Liver (tissue), 9 donors: Measurements from ENCODE around the gene SLC2A4RG. TPM values are rescaled to one million over a fixed set of nuclear protein-coding genes. Genes with fewer than 3 reads are reported as not detected.

Source experiments
- DNase-seq: peaks from one replicate; pipeline ENCODE4 v3.0.0-alpha.2; 2017; ENCODE audit warnings: low spot score
- H3K27ac ChIP-seq, 2 donors: one replicate each; pipeline ENCODE4 v1.7.0; 2013; ENCODE audit warnings: inconsistent platforms in 2 of 2, low read length in 2 of 2, control low read depth in 1 of 2, low read depth in 1 of 2, mild to moderate bottlenecking in 1 of 2
- H3K27me3 ChIP-seq, 4 donors: one replicate each; pipeline versions ENCODE4 v1.6.1 to v1.7.0; 2013; ENCODE audit warnings: low read length in 3 of 4, inconsistent platforms in 1 of 4, mild to moderate bottlenecking in 1 of 4, moderate library complexity in 1 of 4; ENCODE audit not compliant: control insufficient read depth in 4 of 4, insufficient read depth in 4 of 4
- H3K36me3 ChIP-seq, 4 donors: one replicate each; pipeline versions ENCODE4 v1.6.1 to v1.7.0; 2013; ENCODE audit warnings: low read length in 3 of 4, mild to moderate bottlenecking in 3 of 4, low read depth in 1 of 4, moderate library complexity in 1 of 4; ENCODE audit not compliant: control insufficient read depth in 4 of 4, insufficient read depth in 3 of 4
- H3K4me1 ChIP-seq, 4 donors: one replicate each; pipeline versions ENCODE4 v1.6.1 to v1.7.0; 2013; ENCODE audit warnings: low read length in 3 of 4, mild to moderate bottlenecking in 3 of 4, moderate library complexity in 1 of 4; ENCODE audit not compliant: control insufficient read depth in 4 of 4, insufficient read depth in 4 of 4
- H3K4me3 ChIP-seq, 3 donors: one replicate each; pipeline versions ENCODE4 v1.6.1 to v1.7.0; 2013; ENCODE audit warnings: low read length in 3 of 3, control low read depth in 1 of 3, low read depth in 1 of 3, mild to moderate bottlenecking in 1 of 3
- H3K9ac ChIP-seq, 2 donors: one replicate each; pipeline ENCODE4 v1.7.0; 2013; ENCODE audit warnings: low read length in 2 of 2, mild to moderate bottlenecking in 2 of 2, moderate library complexity in 2 of 2, control low read depth in 1 of 2, low read depth in 1 of 2
- H3K9me3 ChIP-seq, 4 donors: one replicate each; pipeline versions ENCODE4 v1.6.1 to v1.7.0; 2013; ENCODE audit warnings: low read length in 3 of 4; ENCODE audit not compliant: control insufficient read depth in 4 of 4
- ATF3 ChIP-seq: IDR thresholded peaks from 2 replicates; pipeline ENCODE4 v1.6.1; 2016; ENCODE audit warnings: antibody characterized with exemption
- CTCF ChIP-seq: fragments of 150-350 bp; IDR thresholded peaks from 2 replicates; pipeline ENCODE4 v1.5.1; 2017; ENCODE audit warnings: improper control_type of control experiment, low read depth, low read length; ENCODE audit not compliant: missing input control
- EGR1 ChIP-seq, 2 donors: IDR thresholded peaks; 2 replicates each; pipeline ENCODE4 v1.6.1; 2016 to 2018; ENCODE audit warnings: antibody characterized with exemption in 2 of 2, low read depth in 2 of 2
- FOXA1 ChIP-seq: IDR thresholded peaks from 2 replicates; pipeline ENCODE4 v1.6.1; 2016; ENCODE audit warnings: antibody characterized with exemption
- FOXA2 ChIP-seq: IDR thresholded peaks from 2 replicates; pipeline ENCODE4 v1.6.1; 2016; ENCODE audit warnings: antibody characterized with exemption
- GABPA ChIP-seq, 2 donors: IDR thresholded peaks in 1 of 2; conservative IDR thresholded peaks in 1 of 2; 2 replicates each; pipeline ENCODE4 v1.6.1; 2016; ENCODE audit warnings: antibody characterized with exemption in 2 of 2, mild to moderate bottlenecking in 1 of 2, moderate library complexity in 1 of 2
- HNF4A ChIP-seq, 2 donors: conservative IDR thresholded peaks; 2 replicates each; pipeline ENCODE4 v1.6.1; 2016; ENCODE audit warnings: antibody characterized with exemption in 2 of 2, mild to moderate bottlenecking in 2 of 2
- HNF4G ChIP-seq: IDR thresholded peaks from 2 replicates; pipeline ENCODE4 v1.6.1; 2016; ENCODE audit warnings: antibody characterized with exemption
- JUND ChIP-seq, 2 donors: IDR thresholded peaks; 2 replicates each; pipeline ENCODE4 v1.6.1; 2016; ENCODE audit warnings: antibody characterized with exemption in 2 of 2
- NR2F2 ChIP-seq: IDR thresholded peaks from 2 replicates; pipeline ENCODE4 v1.6.1; 2016; ENCODE audit warnings: antibody characterized with exemption
- RAD21 ChIP-seq, 2 donors: IDR thresholded peaks; 2 replicates each; pipeline ENCODE4 v1.6.1; 2016; ENCODE audit warnings: antibody characterized with exemption in 2 of 2, mild to moderate bottlenecking in 2 of 2
- RXRA ChIP-seq, 2 donors: IDR thresholded peaks; 2 replicates each; pipeline ENCODE4 v1.6.1; 2017 to 2018; ENCODE audit warnings: antibody characterized with exemption in 2 of 2, mild to moderate bottlenecking in 1 of 2
- SP1 ChIP-seq: IDR thresholded peaks from 2 replicates; pipeline ENCODE4 v1.6.1; 2018; ENCODE audit warnings: antibody characterized with exemption, mild to moderate bottlenecking
- TAF1 ChIP-seq: conservative IDR thresholded peaks from 2 replicates; pipeline ENCODE4 v1.6.1; 2016; ENCODE audit warnings: antibody characterized with exemption, mild to moderate bottlenecking
- YY1 ChIP-seq: IDR thresholded peaks from 2 replicates; pipeline ENCODE4 v1.6.1; 2016; ENCODE audit warnings: antibody characterized with exemption, mild to moderate bottlenecking
- ZBTB33 ChIP-seq: IDR thresholded peaks from 2 replicates; pipeline ENCODE4 v1.6.1; 2016; ENCODE audit warnings: antibody characterized with exemption
- WGBS: extraction: QIAGEN DNeasy Blood & Tissue Kit; methylation state at CpG from one replicate; pipeline ENCODE4 v1.1.7; 2013; 5-methylcytosine and 5-hydroxymethylcytosine counted together
- polyA plus RNA-seq, 2 donors: library from polyadenylated mRNA; stranded (reverse) in 1 of 2; unstranded in 1 of 2; fragments of 200-250 nt in 1 of 2; fragments of >200 nt in 1 of 2; fragmentation: Nextera tagmentation in 1 of 2; extraction: Ambion mirVana in 1 of 2; gene quantifications; one replicate each; pipeline versions ENCODE4 v1.2.1 to v1.2.3, GENCODE V29; 2013 to 2015
- total RNA-seq, 2 donors: library from RNA; depleted of rRNA; stranded (reverse); fragments of >200 nt; gene quantifications; one replicate each; pipeline ENCODE4 v1.2.3, GENCODE V29; 2014
- TF ChIP-seq, protein P1 (sequence below): IDR thresholded peaks from 2 replicates; pipeline ENCODE4 v1.6.1; 2016; ENCODE audit warnings: antibody characterized with exemption
- TF ChIP-seq, protein P2 (sequence below): IDR thresholded peaks from 2 replicates; pipeline ENCODE4 v1.6.1; 2016; ENCODE audit warnings: antibody characterized with exemption, mild to moderate bottlenecking
- donor health status: healthy.
- donor health status: healthy.
- donor health status: healthy.
- donor health status: healthy.
- donor health status: healthy.

Gene SLC2A4RG
- total and polyA plus RNA-seq, 4 donors = 22.2 to 39.7 (median 29.4) TPM

- Histone ChIP-seq H3K27ac (no peak overlapping the region), H3K9me3 (no peaks in the 10 kb centered on the region), H3K9ac (no peak overlapping the region), H3K36me3 (no peaks in the 10 kb centered on the region), H3K27me3 (no peaks in the 10 kb centered on the region), H3K4me3 (no peak overlapping the region), H3K4me1 (no peaks in the 10 kb centered on the region)
- WGBS = 91% methylated on average over 16 of the region's 16 CpGs
- DNase-seq = no peak
- no peak for TF ChIP-seq NR2F2
- TF ChIP-seq HNF4A (conservative IDR thresholded peaks at IDR 0.05) = no peak
- TF ChIP-seq, protein P1, sequence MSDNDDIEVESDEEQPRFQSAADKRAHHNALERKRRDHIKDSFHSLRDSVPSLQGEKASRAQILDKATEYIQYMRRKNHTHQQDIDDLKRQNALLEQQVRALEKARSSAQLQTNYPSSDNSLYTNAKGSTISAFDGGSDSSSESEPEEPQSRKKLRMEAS = no peak
- TF ChIP-seq, protein P2, sequence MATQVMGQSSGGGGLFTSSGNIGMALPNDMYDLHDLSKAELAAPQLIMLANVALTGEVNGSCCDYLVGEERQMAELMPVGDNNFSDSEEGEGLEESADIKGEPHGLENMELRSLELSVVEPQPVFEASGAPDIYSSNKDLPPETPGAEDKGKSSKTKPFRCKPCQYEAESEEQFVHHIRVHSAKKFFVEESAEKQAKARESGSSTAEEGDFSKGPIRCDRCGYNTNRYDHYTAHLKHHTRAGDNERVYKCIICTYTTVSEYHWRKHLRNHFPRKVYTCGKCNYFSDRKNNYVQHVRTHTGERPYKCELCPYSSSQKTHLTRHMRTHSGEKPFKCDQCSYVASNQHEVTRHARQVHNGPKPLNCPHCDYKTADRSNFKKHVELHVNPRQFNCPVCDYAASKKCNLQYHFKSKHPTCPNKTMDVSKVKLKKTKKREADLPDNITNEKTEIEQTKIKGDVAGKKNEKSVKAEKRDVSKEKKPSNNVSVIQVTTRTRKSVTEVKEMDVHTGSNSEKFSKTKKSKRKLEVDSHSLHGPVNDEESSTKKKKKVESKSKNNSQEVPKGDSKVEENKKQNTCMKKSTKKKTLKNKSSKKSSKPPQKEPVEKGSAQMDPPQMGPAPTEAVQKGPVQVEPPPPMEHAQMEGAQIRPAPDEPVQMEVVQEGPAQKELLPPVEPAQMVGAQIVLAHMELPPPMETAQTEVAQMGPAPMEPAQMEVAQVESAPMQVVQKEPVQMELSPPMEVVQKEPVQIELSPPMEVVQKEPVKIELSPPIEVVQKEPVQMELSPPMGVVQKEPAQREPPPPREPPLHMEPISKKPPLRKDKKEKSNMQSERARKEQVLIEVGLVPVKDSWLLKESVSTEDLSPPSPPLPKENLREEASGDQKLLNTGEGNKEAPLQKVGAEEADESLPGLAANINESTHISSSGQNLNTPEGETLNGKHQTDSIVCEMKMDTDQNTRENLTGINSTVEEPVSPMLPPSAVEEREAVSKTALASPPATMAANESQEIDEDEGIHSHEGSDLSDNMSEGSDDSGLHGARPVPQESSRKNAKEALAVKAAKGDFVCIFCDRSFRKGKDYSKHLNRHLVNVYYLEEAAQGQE = no peak
- TF ChIP-seq ATF3 = no peak
- no peak for TF ChIP-seq YY1
- TF ChIP-seq RXRA (IDR thresholded peaks at IDR 0.05) = no peak
- TF ChIP-seq ZBTB33 = no peak
- TF ChIP-seq SP1 = no peak
These were observed 10.3 kb downstream of the SLC2A4RG start for GRCh38 chr20:63749597-63750508.

GRCh38 chr20:63750807-63751470 is 11.4 kb downstream of the SLC2A4RG start:
- no peaks in the 10 kb centered on the region for H3K4me1 ChIP-seq
- no peaks in the 10 kb centered on the region for H3K36me3 ChIP-seq
- no peaks in the 10 kb centered on the region for H3K9me3 ChIP-seq
- H3K27me3 ChIP-seq = no peaks in the 10 kb centered on the region
- H3K27ac ChIP-seq = peak overlapping the region in 1 of 2 donors; percentile 20
- DNase-seq = no peak
- H3K4me3 ChIP-seq = no peak overlapping the region
- WGBS = 77% methylated on average over 26 of the region's 26 CpGs
- H3K9ac ChIP-seq = no peak overlapping the region
- no peak for TF ChIP-seq HNF4G
- TF ChIP-seq TAF1 = no peak
- no peak for TF ChIP-seq FOXA2
- no peak for TF ChIP-seq JUND (IDR thresholded peaks at IDR 0.05)
- TF ChIP-seq RXRA (IDR thresholded peaks at IDR 0.05) = no peak
- TF ChIP-seq GABPA (IDR thresholded peaks at IDR 0.05 in 1 of 2, conservative IDR thresholded peaks at IDR 0.05 in 1 of 2) = no peak
- TF ChIP-seq YY1 = no peak
- no peak for TF ChIP-seq NR2F2
- TF ChIP-seq ZBTB33 = no peak
- TF ChIP-seq HNF4A (conservative IDR thresholded peaks at IDR 0.05) = no peak
- TF ChIP-seq, protein P1 = no peak
- no peak for TF ChIP-seq CTCF
- no peak for TF ChIP-seq RAD21 (IDR thresholded peaks at IDR 0.05)
- TF ChIP-seq SP1 = no peak
- TF ChIP-seq EGR1 (IDR thresholded peaks at IDR 0.05; ENCODE audit: low read depth in 2 of 2) = no peak
- TF ChIP-seq FOXA1 = no peak
